ENCODE measurements around the gene FNBP1.

DNA sequence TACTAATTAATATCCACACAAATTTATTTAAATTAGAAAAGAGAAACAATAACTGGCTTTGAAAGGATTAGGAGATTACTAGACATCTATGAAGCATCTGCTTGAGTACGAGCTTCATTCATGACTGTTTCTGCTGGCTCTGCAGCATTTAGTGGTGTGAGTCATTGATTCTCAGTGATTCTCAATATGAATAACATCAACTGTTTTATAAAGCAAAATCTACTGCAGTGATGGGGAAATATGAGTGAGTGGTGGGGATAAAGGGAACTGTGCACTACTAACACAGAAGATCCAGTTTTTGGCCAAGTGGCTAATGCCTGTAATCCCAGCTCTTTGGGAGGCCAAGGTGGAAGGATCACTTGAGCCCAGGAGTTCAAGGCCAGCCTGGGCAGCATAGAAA is 8.4 kb downstream of the FNBP1 start:
- TF ChIP-seq, protein P1, sequence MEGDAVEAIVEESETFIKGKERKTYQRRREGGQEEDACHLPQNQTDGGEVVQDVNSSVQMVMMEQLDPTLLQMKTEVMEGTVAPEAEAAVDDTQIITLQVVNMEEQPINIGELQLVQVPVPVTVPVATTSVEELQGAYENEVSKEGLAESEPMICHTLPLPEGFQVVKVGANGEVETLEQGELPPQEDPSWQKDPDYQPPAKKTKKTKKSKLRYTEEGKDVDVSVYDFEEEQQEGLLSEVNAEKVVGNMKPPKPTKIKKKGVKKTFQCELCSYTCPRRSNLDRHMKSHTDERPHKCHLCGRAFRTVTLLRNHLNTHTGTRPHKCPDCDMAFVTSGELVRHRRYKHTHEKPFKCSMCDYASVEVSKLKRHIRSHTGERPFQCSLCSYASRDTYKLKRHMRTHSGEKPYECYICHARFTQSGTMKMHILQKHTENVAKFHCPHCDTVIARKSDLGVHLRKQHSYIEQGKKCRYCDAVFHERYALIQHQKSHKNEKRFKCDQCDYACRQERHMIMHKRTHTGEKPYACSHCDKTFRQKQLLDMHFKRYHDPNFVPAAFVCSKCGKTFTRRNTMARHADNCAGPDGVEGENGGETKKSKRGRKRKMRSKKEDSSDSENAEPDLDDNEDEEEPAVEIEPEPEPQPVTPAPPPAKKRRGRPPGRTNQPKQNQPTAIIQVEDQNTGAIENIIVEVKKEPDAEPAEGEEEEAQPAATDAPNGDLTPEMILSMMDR (IDR thresholded peaks at IDR 0.05), result no peak
- TF ChIP-seq EZH2 (IDR thresholded peaks at IDR 0.05) (no peak), EZH2phosphoT487 (IDR thresholded peaks at IDR 0.05) (no peak)
